Hippocampal formation (tissue), 2 donors: ENCODE measurements around the gene SPEF2.
A peak's percentile ranks its signal among the peaks of the same experiment; 100 is the strongest.

ENCODE experiments used
- DNase-seq, 2 donors: peaks; one replicate each; lab custom pipeline; 2025; lab: John Stamatoyannopoulos, UW

The SPEF2 gene

DNA sequence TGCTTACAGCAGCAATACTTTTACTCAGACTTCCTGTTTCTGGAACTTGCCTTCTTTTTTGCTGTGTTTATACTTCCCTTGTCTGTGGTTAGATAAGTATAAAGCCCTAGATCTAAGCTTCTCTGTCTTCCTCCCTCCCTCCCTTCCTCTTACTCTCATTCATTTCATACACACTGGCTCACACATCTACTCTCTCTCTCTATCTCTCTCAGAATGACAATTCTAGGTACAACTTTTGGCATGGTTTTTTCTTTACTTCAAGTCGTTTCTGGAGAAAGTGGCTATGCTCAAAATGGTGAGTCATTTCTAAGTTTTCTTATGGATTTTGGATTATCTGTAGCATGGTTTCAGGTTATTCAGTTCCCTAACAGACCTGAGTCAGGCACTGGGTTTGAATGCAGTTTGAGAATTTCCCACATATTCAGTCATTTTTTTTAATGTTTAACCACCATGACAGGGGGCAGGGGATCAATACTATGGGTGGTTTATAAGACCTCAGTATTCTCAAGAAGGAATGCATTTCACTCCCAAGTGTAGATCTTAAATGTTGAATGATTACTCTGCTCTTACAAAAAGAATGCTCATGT, 239.2 kb downstream of the SPEF2 start, which contains the start of gene IL7R:
IL7R (plus strand) TSS at position 127 of the 587 bp plus-strand sequence; CDS start at position 214, 87 bp downstream.
- DNase-seq: no peak

DNA sequence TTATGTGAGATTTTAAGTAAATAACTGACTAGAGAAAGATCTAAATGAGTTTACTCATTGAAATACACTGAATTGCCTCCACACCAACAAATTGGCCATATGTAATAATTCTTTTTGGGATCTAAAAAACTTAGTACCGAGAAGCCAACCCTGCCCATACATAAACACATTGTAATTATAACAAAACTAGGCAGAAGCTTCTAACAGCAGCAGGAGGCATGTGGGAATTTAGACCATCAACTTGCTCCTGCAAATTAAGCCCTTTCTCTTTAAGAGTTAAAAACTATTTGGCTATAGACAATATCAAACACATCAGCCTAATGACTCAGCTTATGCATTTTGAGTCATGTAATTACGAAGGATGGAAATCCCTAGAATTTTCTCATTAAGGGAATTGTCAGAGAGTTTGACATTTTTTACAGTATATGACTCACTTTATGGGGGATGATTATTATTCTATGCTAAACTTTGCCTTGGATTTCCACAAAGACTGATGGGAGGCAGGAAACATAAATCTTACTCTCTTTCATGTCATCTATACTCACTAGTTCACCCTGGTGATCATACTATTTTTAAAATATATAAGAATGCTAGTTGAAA, 240.0 kb downstream of the SPEF2 start:
- DNase-seq: no peak

DNA sequence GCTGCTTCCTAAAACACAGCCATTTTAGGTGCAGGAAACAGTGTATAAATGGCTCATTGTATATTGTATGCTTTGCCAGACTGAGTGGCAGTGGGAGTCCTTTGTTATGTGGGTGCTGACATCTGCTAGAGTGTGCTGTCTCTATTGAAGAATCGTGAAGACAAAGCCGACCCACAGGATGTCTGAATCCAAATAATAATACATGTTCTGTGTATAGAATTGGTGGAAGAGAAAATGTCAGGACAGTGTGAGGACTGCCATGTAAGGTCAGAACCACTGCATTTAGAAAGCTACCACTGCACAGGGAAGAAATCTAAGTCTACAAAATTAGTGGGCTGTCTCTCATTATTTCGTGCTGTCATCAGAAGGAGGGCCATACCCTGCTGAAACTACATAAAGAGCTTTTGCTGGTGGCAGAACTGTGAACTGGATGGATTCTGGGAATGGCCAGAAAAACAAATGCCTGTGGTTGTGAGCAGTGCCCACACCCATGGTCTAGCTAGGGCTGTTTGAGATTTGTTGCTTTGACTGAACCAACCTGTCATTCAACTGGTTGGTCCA, 241.5 kb downstream of the SPEF2 start:
- DNase-seq: peak in 1 of 2 donors; percentile 7

DNA sequence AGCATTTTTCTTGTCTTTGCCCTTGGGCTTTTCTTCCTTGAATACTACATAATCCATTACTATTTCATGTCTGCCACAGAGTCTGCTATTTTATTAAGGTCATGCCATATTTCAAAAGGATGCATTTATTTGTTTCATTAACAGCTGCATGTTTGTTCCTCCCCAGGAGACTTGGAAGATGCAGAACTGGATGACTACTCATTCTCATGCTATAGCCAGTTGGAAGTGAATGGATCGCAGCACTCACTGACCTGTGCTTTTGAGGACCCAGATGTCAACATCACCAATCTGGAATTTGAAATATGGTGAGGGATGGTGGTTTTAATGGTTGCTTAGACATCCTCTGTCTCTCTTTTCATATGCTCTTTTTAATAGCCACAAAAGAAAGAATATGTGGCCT, 243.0 kb downstream of the SPEF2 start:
- no peak for DNase-seq

DNA sequence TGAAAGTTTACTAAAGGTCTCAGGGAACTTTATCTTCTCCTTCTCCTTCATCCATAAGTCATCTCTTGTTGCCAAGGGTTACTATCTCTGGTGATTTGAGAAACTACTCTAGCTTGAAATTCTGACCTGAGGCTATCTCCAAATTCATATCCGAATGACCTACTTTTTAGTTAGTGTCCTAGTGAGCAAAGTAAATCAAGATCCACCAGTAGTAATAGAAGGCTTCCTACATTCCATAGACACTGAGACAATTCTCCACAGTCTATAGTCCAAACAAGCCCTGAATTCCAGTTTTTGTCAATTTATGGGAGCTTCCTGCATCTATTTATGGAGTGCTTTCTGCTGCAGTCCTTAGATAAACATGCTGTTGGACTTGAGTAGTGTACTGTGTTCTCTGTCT, 244.1 kb downstream of the SPEF2 start:
- DNase-seq: no peak

DNA sequence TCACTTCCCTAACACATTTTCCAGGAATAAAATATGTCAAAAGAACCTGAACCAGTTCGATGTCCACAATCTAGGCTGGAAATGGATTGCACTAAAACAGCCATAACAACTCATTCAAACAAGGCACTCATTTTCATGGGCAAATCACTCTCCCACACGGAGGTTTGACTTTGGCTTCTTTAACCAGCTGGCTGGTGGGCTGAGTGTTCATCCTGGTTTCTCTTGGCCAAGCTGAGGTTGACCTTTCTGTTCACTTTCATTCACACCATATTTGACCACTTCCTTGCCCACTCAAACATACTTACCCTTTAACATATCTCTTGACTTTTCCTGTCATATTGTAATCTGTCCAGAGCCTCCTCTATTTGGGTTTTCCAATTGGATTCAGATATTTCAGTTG, 244.5 kb downstream of the SPEF2 start:
- no peak for DNase-seq

DNA sequence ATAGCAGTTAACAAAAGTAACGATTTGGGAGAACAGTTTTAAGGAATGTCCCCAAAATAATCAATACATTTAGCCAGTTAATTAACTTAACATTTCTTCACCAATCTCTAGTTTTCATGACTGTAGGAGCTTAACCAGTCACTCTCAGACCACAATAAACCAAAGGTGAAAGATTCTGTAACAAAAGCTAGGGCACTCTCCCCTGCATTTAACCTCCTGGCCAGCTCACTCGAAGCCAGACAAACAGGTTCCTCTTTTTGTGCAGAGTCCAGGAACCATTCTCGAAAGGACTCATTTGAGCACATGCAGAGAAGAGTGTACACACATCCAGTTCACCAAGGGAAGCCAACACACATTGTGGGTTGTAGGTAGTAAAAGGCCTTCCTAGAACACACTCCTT, 245.5 kb downstream of the SPEF2 start:
- no peak for DNase-seq
